Calu3 (cell line): ENCODE data around the gene MRFAP1L1. TPM values are rescaled to one million over a fixed set of nuclear protein-coding genes. Genes with fewer than 3 reads are reported as not detected.
"Not testable (repeated sequence)": the region's sequence is repeated elsewhere in the genome, so short reads cannot be mapped to it uniquely, and the experiment has no call there.

ENCODE experiments used
- Bru-seq: library from RNA; stranded (reverse); fragments of 400-500 nt; gene quantifications from one replicate; lab custom pipeline; 2021; lab: Mats Ljungman, UMichigan
- BruChase-seq, 2 experiments: library from RNA; stranded (reverse); fragments of 400-500 nt; gene quantifications; one replicate each; lab custom pipeline; 2021; lab: Mats Ljungman, UMichigan
- BruUV-seq: library from RNA; stranded (reverse); fragments of 400-500 nt; replicated peaks from 2 replicates; lab custom pipeline; 2021; lab: Mats Ljungman, UMichigan
- CTCF ChIA-PET: fragments of 300-600 bp; sonication (Branson Sonifier 250); formaldehyde crosslinking; loops from one replicate; lab custom pipeline; 2022; ENCODE audit warnings: antibody characterized with exemption; lab: Charles Lee
- DNase-seq: peaks from one replicate; pipeline ENCODE4 v3.0.0; 2022
- H3K27ac Mint-ChIP-seq: one replicate; pipeline ENCODE4 v1.8.0; 2022; ENCODE audit warnings: mixed read lengths; ENCODE audit not compliant: unreplicated experiment
- H3K27me3 Mint-ChIP-seq: one replicate; pipeline ENCODE4 v1.8.0; 2022; ENCODE audit warnings: mixed read lengths; ENCODE audit not compliant: unreplicated experiment
- H3K36me3 Mint-ChIP-seq: one replicate; pipeline ENCODE4 v1.8.0; 2022; ENCODE audit warnings: mild to moderate bottlenecking, moderate library complexity, mixed read lengths; ENCODE audit not compliant: insufficient read depth, unreplicated experiment
- H3K4me1 Mint-ChIP-seq: one replicate; pipeline ENCODE4 v1.8.0; 2022; ENCODE audit warnings: mild to moderate bottlenecking, low read depth, mixed read lengths; ENCODE audit not compliant: unreplicated experiment
- H3K4me3 Mint-ChIP-seq: one replicate; pipeline ENCODE4 v1.8.0; 2022; ENCODE audit warnings: mild to moderate bottlenecking, low read depth, moderate library complexity, mixed read lengths; ENCODE audit not compliant: unreplicated experiment
- H3K9me3 Mint-ChIP-seq: one replicate; pipeline ENCODE4 v1.8.0; 2022; ENCODE audit warnings: low read depth, mixed read lengths; ENCODE audit not compliant: unreplicated experiment
- intact Hi-C: fragments of 100-400 bp; cut with micrococcal nuclease; formaldehyde crosslinking; loops from one replicate; pipeline ENCODE4 v1.10.0; 2022; ENCODE audit not compliant: unreplicated experiment
- long read RNA-seq: library from polyadenylated mRNA; stranded (forward); transcript quantifications from one replicate; pipeline ENCODE4 v2.0.0, GENCODE V29; 2022
- total RNA-seq: library from RNA; stranded (reverse); gene quantifications from 2 replicates; pipeline ENCODE4 v1.2.3, GENCODE V29; 2022
- TF ChIP-seq, protein P1 (sequence below): fragments of 200-600 bp; IDR thresholded peaks from one replicate; pipeline ENCODE4 v1.8.0; 2022; ENCODE audit warnings: antibody characterized with exemption; ENCODE audit not compliant: unreplicated experiment

The MRFAP1L1 gene
- total RNA-seq (31.7 and 33.1 TPM in 2 replicates), Bru-seq, nascent RNA (percentile 92 among the genes with signal in this experiment), BruChase-seq, experiment 1, labeled RNA remaining after a 6-hour chase (percentile 95 among the genes with signal in this experiment), BruChase-seq, experiment 2, labeled RNA remaining after a 2-hour chase (percentile 99 among the genes with signal in this experiment)
- long read RNA-seq, transcript MRFAP1L1-202 (1 exons, 2,127 nt) = minor isoform, 5 of 39 reads
- long read RNA-seq, transcript MRFAP1L1-201 (2 exons, 1,593 nt) = major isoform, 32 of 39 reads
- long read RNA-seq, partial matches to known transcripts = 0 of 39 reads
- long read RNA-seq, other reads (novel, unspliced or antisense) = 2 of 39 reads

DNA sequence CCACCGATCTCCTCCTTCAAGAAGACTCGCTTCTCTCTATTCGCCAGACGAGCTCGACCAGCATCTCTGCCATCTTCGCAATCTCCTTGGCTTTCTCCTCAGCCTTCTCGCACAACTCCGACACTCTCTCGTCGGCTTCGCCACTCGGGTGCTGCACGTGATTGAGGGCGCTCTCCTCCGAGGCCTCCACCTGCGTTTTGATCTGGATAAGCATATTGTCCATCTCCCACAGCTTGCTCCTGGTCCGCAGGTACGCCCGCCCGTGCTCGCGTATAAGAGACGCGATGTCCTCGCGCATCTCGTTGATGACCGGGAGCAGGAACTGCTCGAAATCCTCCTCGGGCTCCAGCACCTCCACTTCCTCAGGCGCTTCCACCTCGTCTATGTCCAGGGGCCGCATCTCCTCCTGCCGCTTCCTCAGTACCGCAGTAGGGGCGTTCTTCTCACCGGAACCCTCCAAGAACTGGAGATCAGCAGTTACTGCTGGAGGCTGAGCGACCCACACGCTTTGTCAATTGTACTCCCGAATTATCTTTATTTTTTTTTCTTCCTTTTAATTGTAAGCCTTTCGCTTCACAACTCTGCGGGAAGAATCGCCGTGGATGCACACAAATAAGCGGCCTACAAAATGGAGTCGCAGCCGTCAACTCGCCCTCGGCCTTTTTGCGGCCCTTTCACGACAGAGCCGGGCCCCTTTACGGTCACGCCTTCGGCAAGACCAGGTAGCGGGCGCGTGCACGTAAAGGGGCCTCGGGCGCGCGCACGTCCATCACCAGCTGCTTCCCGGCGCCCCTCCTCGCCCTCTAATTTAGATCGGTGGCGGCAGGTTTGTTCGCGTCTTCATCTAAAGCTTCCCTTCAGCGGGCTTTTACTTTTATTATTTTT lies at the start of gene MRFAP1L1:
Gene MRFAP1L1 (minus strand): TSS at position 636 of the 885 bp plus-strand sequence. CDS start 236 bp downstream, at position 400.
- no peaks in the 10 kb centered on the region for H3K27me3 Mint-ChIP-seq
- H3K36me3 Mint-ChIP-seq = peaks cover 36% of the 10 kb centered on the region
- intact Hi-C loops = no loop called here
- TSS peak; percentile 85 for BruUV-seq
- peaks cover 37% of the 10 kb centered on the region for H3K4me1 Mint-ChIP-seq
- CTCF ChIA-PET = interaction anchor here (0.7 to 1.0 kb wide), 3 partner anchors 35 to 289 kb away, joined by 3 read pairs; no protein-coding TSS in a partner anchor
- TF ChIP-seq, protein P1, sequence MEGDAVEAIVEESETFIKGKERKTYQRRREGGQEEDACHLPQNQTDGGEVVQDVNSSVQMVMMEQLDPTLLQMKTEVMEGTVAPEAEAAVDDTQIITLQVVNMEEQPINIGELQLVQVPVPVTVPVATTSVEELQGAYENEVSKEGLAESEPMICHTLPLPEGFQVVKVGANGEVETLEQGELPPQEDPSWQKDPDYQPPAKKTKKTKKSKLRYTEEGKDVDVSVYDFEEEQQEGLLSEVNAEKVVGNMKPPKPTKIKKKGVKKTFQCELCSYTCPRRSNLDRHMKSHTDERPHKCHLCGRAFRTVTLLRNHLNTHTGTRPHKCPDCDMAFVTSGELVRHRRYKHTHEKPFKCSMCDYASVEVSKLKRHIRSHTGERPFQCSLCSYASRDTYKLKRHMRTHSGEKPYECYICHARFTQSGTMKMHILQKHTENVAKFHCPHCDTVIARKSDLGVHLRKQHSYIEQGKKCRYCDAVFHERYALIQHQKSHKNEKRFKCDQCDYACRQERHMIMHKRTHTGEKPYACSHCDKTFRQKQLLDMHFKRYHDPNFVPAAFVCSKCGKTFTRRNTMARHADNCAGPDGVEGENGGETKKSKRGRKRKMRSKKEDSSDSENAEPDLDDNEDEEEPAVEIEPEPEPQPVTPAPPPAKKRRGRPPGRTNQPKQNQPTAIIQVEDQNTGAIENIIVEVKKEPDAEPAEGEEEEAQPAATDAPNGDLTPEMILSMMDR = no peak
- H3K27ac Mint-ChIP-seq = peak within 1 kb of the TSS; percentile 79
- H3K4me3 Mint-ChIP-seq = peak within 1 kb of the TSS; percentile 93
- peak; percentile 92 for DNase-seq
- peaks cover 5% of the 10 kb centered on the region for H3K9me3 Mint-ChIP-seq

DNA sequence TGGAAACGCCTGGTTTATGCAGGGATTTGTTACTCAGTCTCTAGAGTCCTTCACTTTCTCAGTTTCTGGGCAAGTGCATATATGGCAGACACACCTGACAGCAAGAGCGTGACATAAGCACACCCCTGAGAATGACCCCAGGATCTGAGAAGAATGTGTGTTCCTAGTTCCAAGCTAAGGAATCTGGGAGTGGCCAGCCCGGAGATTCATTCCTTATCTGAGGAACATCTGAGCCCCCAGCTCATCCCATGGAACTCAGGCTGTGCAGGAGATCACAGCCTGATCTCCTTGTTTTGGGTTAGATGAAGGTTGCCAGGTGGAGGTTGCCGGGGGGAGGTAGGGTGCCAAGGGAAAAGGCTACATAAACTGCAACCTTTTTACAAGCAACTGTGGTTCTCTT lies 49.1 kb upstream of the MRFAP1L1 start:
- Mint-ChIP-seq H3K9me3 (no peaks in the 10 kb centered on the region), H3K27me3 (peaks cover 3% of the 10 kb centered on the region), H3K4me3 (no peak overlapping the region), H3K36me3 (no peaks in the 10 kb centered on the region), H3K27ac (no peak overlapping the region), H3K4me1 (peaks cover 11% of the 10 kb centered on the region)
- intact Hi-C loops = no loop called here
- TF ChIP-seq, protein P1 = no peak
- no TSS peak for BruUV-seq
- CTCF ChIA-PET = no interaction called here
- no peak for DNase-seq

DNA sequence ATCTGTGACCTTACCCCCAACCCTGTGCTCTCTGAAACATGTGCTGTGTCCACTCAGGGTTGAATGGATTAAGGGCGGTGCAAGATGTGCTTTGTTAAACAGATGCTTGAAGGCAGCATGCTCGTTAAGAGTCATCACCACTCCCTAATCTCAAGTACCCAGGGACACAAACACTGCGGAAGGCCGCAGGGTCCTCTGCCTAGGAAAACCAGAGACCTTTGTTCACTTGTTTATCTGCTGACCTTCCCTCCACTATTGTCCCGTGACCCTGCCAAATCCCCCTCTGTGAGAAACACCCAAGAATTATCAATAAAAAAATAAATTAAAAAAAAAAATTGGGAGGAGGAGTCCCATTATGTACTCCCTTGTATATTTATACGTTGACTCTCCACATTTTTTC lies 46.7 kb upstream of the MRFAP1L1 start:
- H3K9me3 Mint-ChIP-seq, CTCF ChIA-PET, H3K4me3 Mint-ChIP-seq, DNase-seq, H3K27ac Mint-ChIP-seq, BruUV-seq, H3K27me3 Mint-ChIP-seq, intact Hi-C loops, H3K36me3 Mint-ChIP-seq: not testable (repeated sequence)
- peaks cover 19% of the 10 kb centered on the region for H3K4me1 Mint-ChIP-seq

DNA sequence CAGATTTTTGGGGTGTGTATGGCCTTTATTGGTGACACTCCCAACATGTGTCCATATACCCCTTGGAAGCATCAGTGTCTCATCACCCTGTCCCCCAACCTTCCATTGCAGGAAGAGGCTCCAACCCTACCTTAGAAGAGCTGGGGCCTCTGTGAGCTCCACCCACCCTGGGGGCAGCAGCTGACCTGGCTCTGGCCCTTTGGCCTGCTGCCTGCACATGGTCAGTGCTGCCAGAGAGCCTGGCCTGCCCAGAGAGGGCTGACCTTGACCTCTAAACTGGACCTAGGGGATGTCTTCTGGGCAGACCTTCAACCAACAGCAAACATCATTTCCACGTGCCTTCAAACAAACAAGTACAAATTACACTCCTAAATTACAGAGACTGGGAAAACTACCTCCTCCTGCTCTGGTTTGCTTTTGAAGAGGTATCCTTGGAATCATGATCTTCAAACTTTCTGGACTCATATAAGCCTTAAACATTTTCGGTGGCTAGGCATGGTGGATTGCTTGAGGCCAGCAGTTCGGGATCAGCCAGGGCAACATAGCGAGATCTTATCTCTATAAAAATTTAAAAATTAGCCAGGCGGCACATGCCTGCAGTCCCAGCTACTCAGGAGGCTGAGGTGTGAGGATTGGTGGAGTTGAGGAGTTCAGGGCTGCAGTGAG lies 45.6 kb upstream of the MRFAP1L1 start:
- BruUV-seq = no TSS peak
- Mint-ChIP-seq H3K36me3 (peaks cover 4% of the 10 kb centered on the region), H3K9me3 (no peaks in the 10 kb centered on the region), H3K4me1 (peaks cover 13% of the 10 kb centered on the region), H3K4me3 (no peak overlapping the region), H3K27me3 (no peaks in the 10 kb centered on the region), H3K27ac (no peak overlapping the region)
- no peak for DNase-seq
- TF ChIP-seq, protein P1 = no peak
- intact Hi-C loops = no loop called here
- CTCF ChIA-PET = no interaction called here
